Activated CD8-positive, alpha-beta memory T cell treated with anti-CD3 and anti-CD28 coated beads for 36 hours (primary cell): ENCODE measurements around the gene MEIS1. TPM values are rescaled to one million over a fixed set of nuclear protein-coding genes. Genes with fewer than 3 reads are reported as not detected.

ENCODE experiments used
- CTCF ChIA-PET: fragments of 350-600 bp; sonication (Branson Sonifier 250); formaldehyde crosslinking; loops from one replicate; lab custom pipeline; 2021; ENCODE audit warnings: antibody characterized with exemption; lab: Charles Lee
- POLR2A ChIA-PET: fragments of 350-600 bp; sonication (Branson Sonifier 250); formaldehyde crosslinking; loops from one replicate; lab custom pipeline; 2021; ENCODE audit warnings: antibody characterized with exemption; lab: Charles Lee
- total RNA-seq, 2 experiments: library from RNA; stranded (reverse); gene quantifications; one replicate each; pipeline ENCODE4 v1.2.3, GENCODE V29; 2021

MEIS1 gene
- total RNA-seq, 2 experiments from 2014 or later, result not detected

DNA sequence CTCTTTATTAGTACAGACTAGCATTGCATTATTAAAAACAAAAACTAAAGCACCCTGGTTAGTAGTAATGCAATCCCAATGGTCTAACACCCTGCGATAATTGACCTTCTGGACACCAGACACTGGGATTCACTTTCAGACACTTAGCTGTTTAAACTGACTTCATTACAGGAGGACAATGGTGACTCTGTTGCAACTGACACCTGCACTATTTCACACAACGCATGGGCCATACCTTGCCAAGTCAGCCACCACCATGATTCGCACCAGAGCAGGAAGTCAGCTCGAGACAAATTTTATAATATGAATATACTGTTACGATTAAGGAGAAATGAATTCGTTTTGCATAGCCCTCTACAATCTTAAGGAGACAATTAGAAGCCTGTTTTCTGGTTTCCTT, 150.7 kb downstream of the MEIS1 start:
- CTCF ChIA-PET, result no interaction called here

DNA sequence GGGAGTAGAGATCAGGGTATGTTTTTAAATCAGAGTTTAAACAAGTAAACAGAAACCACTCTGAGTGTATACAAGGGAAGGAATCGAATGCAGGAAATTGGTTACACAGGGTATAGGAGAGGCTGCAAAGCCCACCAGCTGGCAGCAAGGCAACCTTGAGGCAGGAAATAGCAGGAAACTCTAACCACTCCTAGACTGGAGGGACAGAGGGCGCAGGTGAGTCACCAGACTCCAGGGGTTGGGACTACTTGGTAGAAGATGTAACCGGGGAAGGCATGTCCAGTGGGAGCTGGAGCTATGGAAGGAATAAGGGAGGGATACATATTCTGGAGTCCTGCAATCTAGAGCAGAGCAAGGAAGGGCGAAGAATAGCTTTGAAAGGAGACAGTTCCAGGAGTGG, 152.3 kb downstream of the MEIS1 start:
- ChIA-PET CTCF (no interaction called here), POLR2A (no interaction called here)

More for the DNA sequence above, 150.7 kb downstream of the MEIS1 start:
- POLR2A ChIA-PET, result no interaction called here

DNA sequence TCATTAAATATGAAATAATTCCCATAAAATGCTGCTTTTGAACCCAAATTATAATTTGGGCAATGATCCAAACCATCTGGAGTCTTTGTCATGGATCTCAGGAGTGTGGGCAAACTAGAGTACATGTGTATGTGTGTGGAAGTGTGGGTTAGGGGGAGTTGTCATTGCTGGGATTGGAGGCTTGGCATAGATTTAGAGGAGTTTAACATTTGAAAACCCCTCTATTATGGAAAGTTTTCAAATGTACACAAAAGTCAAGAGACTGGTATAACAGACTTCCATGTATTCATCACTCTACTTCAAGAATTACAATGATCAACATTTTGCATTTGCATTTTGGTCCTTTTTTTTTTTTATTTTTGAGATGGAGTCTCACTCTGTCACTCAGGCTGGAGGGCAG, 159.1 kb downstream of the MEIS1 start:
- ChIA-PET POLR2A (no interaction called here), CTCF (no interaction called here)

DNA sequence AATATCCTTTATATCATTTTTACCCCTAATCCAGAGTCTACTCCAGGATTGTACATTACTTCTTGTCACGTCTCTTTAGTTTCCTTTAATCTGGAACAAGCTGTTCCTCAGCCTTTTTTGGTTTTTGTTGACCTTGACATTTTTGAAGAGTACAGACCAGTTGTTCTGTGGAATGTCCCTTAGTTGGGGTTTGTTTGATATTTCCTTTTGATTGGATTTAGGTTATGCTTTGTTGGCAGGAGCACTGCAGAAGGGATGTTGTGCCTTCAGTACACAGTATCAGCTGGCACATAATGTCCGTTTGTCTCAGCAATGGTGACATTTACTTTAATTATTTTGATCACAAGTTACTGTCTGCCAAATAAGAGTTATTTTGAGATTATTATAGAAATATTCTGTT, 160.6 kb downstream of the MEIS1 start:
- ChIA-PET POLR2A (no interaction called here), CTCF (no interaction called here)

DNA sequence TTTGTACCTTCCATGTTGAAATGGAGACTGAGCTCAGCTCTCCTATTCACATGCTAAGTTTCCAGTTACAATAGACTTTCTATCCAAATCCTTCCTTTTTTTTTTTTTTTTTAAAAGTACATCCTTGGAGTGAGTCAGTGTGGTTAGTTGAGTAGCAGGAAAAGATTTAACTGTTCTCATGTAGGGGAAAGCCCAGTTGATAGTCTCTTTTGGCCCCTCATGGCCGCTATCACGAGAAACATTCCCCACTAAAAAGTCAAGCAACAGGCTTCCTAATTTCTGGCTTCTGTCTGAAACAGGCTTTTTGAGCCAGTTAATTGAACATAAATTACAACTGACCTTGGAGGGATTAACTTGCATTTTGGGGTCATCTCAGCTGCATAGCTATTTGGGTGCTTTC, 161.3 kb downstream of the MEIS1 start:
- CTCF ChIA-PET, result no interaction called here
- POLR2A ChIA-PET, result no interaction called here

DNA sequence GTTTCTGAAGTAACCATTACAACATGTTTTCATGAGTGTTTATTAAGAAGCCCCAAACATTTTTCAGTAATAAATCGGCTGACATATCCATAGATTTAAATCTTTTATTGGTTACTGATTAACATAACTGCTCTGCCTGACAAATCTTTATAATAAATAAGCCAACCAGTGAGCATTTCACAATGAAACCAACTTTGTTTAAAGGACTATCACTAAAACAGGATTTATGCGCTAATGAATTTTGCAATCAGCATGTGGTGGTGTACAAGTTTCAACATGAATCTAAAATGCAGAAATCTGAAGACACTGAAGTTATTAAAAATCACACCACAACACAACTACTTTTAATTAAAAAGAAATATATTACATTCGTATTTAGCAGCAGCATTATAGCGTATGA, 166.7 kb downstream of the MEIS1 start:
- CTCF ChIA-PET, result no interaction called here
- POLR2A ChIA-PET, result no interaction called here

DNA sequence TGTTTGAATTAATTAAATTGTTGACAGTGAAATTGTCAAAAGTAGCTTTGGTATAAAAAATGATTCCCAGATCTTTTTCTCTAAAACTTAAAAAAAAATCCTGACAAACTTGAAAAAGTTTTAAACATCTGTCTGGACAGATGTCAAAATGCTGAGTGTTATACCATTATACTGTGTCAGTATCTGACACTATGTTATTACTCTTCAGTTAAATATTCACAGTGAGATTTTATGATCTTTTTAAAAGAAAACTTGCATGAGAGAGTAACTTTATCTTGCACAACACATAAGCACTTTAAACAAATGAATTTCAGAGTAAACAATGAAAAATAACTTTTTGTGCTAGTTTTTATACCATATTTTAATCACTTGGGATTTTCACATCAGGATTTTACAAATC, 167.4 kb downstream of the MEIS1 start:
- ChIA-PET CTCF (no interaction called here), POLR2A (no interaction called here)

DNA sequence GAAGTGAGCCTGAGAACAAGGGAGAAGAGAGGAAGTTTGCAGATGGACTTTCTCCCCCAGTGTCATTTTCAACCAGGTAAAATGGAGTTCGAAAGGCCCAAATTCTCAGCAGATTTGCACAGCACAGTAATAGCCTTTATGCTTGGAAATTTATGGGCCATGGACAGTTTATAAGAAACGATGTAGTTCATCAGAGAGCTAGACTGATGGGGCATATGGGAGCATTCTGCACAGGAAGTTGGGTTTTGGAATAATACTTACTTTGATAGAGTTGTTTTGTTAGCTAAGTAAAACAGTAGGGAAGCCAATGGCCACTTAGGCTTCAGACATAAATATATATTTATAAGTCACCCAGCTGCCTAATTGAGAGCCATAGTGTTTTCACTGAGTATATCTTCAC, 169.4 kb downstream of the MEIS1 start:
- CTCF ChIA-PET, result no interaction called here
- POLR2A ChIA-PET, result no interaction called here

DNA sequence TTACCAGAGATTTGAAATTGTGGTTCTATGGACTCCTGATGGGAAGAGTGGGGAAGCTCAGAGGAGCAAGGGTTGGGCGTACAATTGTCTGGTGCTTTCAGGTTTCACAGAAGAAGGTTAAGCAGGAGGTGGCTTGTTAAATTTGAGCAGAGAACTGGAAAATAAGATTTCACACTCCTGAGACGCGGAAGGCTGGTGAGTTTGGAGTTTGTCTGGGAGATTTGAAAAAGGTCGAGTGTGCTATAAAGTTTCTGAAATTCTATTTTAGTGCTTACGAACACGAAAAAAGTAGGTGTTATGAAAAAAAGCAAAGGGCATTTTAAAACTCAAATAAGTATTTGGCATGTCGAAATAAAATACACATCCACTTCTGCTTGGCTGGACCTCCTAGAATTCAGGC, 170.1 kb downstream of the MEIS1 start:
- ChIA-PET CTCF (no interaction called here), POLR2A (interaction anchor here (0.6 kb wide), 1 partner anchor 1022 kb away, joined by 7 read pairs; no protein-coding TSS in a partner anchor)

DNA sequence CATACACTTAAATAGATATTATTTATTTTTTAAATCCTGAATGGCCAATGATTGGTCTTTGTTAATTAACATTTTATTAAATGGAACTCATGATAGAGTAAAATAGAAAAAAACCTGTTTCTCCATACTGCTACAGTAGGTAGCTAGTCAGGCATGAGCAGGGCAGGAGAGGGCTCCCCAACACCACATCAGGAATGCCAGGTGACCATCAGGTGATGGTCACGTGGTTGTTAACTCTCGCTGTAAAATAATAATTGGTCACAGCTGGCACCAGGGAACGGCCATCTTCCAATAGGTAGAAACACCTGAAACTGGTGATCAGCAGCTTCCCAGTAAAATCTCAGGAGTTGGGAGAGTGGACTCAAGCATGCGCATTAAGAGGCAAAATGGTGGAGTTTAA, 172.2 kb downstream of the MEIS1 start:
- CTCF ChIA-PET, result no interaction called here

More for the DNA sequence above, 172.2 kb downstream of the MEIS1 start:
- POLR2A ChIA-PET, result no interaction called here
